Suprapubic skin (tissue), 4 donors: ENCODE data around the gene KNOP1. TPM values are rescaled to one million over a fixed set of nuclear protein-coding genes. Genes with fewer than 3 reads are reported as not detected.

Experiments used
- DNase-seq, 2 donors: peaks; one replicate each; pipeline ENCODE4 v3.0.0-alpha.2; 2019; ENCODE audit warnings: low spot score in 2 of 2
- H3K27ac ChIP-seq: fragments of 200-600 bp; sonication (generic); one replicate; pipeline ENCODE4 v1.5.1; 2019
- H3K27me3 ChIP-seq: fragments of 200-600 bp; sonication (generic); one replicate; pipeline ENCODE4 v1.5.1; 2019
- H3K36me3 ChIP-seq: fragments of 200-600 bp; sonication (generic); one replicate; pipeline ENCODE4 v1.5.1; 2019
- H3K4me1 ChIP-seq: fragments of 200-600 bp; sonication (generic); one replicate; pipeline ENCODE4 v1.5.1; 2019
- H3K4me3 ChIP-seq: fragments of 200-600 bp; sonication (generic); one replicate; pipeline ENCODE4 v1.5.1; 2019; ENCODE audit warnings: mild to moderate bottlenecking
- H3K9me3 ChIP-seq: fragments of 200-600 bp; sonication (generic); one replicate; pipeline ENCODE4 v1.5.1; 2019
- CTCF ChIP-seq, 2 donors: fragments of 200-600 bp in 1 of 2; fragments of 450-650 bp in 1 of 2; sonication (generic) in 1 of 2; IDR thresholded peaks; one replicate each; pipeline ENCODE4 v1.5.1; 2016 to 2019; ENCODE audit warnings: antibody characterized with exemption in 2 of 2, mild to moderate bottlenecking in 1 of 2, moderate library complexity in 1 of 2
- EP300 ChIP-seq: sonication (generic); formaldehyde crosslinking; IDR thresholded peaks from one replicate; pipeline ENCODE4 v1.6.1; 2017; ENCODE audit warnings: antibody characterized with exemption
- POLR2A ChIP-seq, 2 donors: fragments of 450-650 bp; IDR thresholded peaks; one replicate each; pipeline ENCODE4 v1.6.1; 2017; ENCODE audit warnings: antibody characterized with exemption in 2 of 2, mild to moderate bottlenecking in 2 of 2, moderate library complexity in 2 of 2
- POLR2AphosphoS5 ChIP-seq, 3 donors: sonication (generic); formaldehyde crosslinking; IDR thresholded peaks; one replicate each; pipeline ENCODE4 v1.6.1; 2017; ENCODE audit warnings: antibody characterized with exemption in 3 of 3
- WGBS: methylation state at CpG from one replicate; pipeline ENCODE4 v1.1.5; 2018; 5-methylcytosine and 5-hydroxymethylcytosine counted together
- total RNA-seq, 4 donors: library from RNA; depleted of rRNA; stranded (reverse); fragments of >200 nt; gene quantifications; one replicate each; pipeline ENCODE4 v1.1.0, GENCODE V29; 2016

The KNOP1 gene
- total RNA-seq, 4 donors from 2014 or later: 7.9 to 22.8 (median 19.5) TPM

- peaks cover 10% of the 10 kb centered on the region for H3K4me1 ChIP-seq
These were observed 42.5 kb upstream of the KNOP1 start for GRCh38 chr16:19760356-19761060.

GRCh38 chr16:19757762-19758595, 40.0 kb upstream of the KNOP1 start:
- Histone ChIP-seq H3K9me3 (no peaks in the 10 kb centered on the region), H3K36me3 (no peaks in the 10 kb centered on the region), H3K27me3 (no peaks in the 10 kb centered on the region), H3K4me1 (peaks cover 10% of the 10 kb centered on the region), H3K27ac (peak overlapping the region; percentile 24), H3K4me3 (no peak overlapping the region)
- TF ChIP-seq POLR2A (IDR thresholded peaks at IDR 0.05) (no peak), CTCF (IDR thresholded peaks at IDR 0.05) (no peak), POLR2AphosphoS5 (IDR thresholded peaks at IDR 0.05) (no peak), EP300 (no peak)
- no peak for DNase-seq
- 59% methylated on average over 8 of the region's 8 CpGs for WGBS

More at GRCh38 chr16:19760356-19761060, 42.5 kb upstream of the KNOP1 start:
- no peak for DNase-seq
- TF ChIP-seq EP300: no peak
- no peak for TF ChIP-seq POLR2A (IDR thresholded peaks at IDR 0.05)
- TF ChIP-seq POLR2AphosphoS5 (IDR thresholded peaks at IDR 0.05): no peak
- no peak for TF ChIP-seq CTCF (IDR thresholded peaks at IDR 0.05)
- Histone ChIP-seq H3K36me3 (no peaks in the 10 kb centered on the region), H3K27ac (no peak overlapping the region), H3K4me3 (peak overlapping the region; percentile 16), H3K27me3 (no peaks in the 10 kb centered on the region), H3K9me3 (no peaks in the 10 kb centered on the region)
- WGBS: 74% methylated on average over 7 of the region's 7 CpGs

- Histone ChIP-seq H3K36me3 (no peaks in the 10 kb centered on the region), H3K4me1 (peaks cover 10% of the 10 kb centered on the region), H3K9me3 (no peaks in the 10 kb centered on the region), H3K27ac (no peak overlapping the region), H3K4me3 (no peak overlapping the region), H3K27me3 (no peaks in the 10 kb centered on the region)
- 96% methylated on average over 5 of the region's 5 CpGs for WGBS
- DNase-seq: no peak
- TF ChIP-seq EP300 (no peak), POLR2A (IDR thresholded peaks at IDR 0.05) (no peak), CTCF (IDR thresholded peaks at IDR 0.05) (no peak), POLR2AphosphoS5 (IDR thresholded peaks at IDR 0.05) (no peak)
These were observed 39.0 kb upstream of the KNOP1 start for GRCh38 chr16:19757026-19757425.

- Histone ChIP-seq H3K4me1 (peaks cover 3% of the 10 kb centered on the region), H3K9me3 (no peaks in the 10 kb centered on the region), H3K27ac (no peak overlapping the region), H3K36me3 (no peaks in the 10 kb centered on the region), H3K27me3 (no peaks in the 10 kb centered on the region), H3K4me3 (no peak overlapping the region)
- TF ChIP-seq POLR2A (IDR thresholded peaks at IDR 0.05): no peak
- TF ChIP-seq EP300: no peak
- no peak for TF ChIP-seq POLR2AphosphoS5 (IDR thresholded peaks at IDR 0.05)
- no peak for TF ChIP-seq CTCF (IDR thresholded peaks at IDR 0.05)
- WGBS: 93% methylated on average over 3 of the region's 3 CpGs
- DNase-seq: no peak
These were observed 37.2 kb upstream of the KNOP1 start for GRCh38 chr16:19755268-19755667.

DNA sequence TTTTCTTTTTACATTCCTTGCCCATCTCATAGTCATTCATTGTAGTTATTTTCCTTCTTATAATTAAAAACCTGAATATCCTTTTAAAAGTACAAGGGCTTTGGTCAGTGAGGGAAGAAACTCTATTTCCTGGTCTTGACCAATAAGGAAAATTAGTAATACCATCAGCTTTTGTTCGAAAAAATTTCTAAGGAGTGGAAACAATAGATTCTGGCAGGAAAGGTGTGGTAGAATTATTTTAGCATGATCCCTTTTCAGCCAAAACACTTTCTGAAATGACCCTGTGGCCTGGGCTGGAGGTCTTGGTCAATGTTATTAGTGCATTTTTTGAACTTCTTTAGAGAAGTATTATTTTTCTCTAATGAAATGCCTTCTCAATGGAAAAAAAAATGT, 36.6 kb upstream of the KNOP1 start:
- H3K36me3 ChIP-seq: no peaks in the 10 kb centered on the region
- H3K27ac ChIP-seq: no peak overlapping the region
- H3K27me3 ChIP-seq: no peaks in the 10 kb centered on the region
- no peak overlapping the region for H3K4me3 ChIP-seq
- TF ChIP-seq EP300 (no peak), POLR2AphosphoS5 (IDR thresholded peaks at IDR 0.05) (no peak), CTCF (IDR thresholded peaks at IDR 0.05) (no peak), POLR2A (IDR thresholded peaks at IDR 0.05) (no peak)
- H3K9me3 ChIP-seq: no peaks in the 10 kb centered on the region
- no peak for DNase-seq
- 74% methylated on average over 1 of the region's 1 CpG for WGBS
- peaks cover 3% of the 10 kb centered on the region for H3K4me1 ChIP-seq
